Prostate gland (tissue), 2 donors: Measurements from ENCODE around the gene ALDH1A2. TPM values are rescaled to one million over a fixed set of nuclear protein-coding genes. Genes with fewer than 3 reads are reported as not detected.

Experiments used
- DNase-seq: peaks from one replicate; pipeline ENCODE4 v3.0.0-alpha.2; 2019; ENCODE audit warnings: low spot score
- H3K27ac ChIP-seq, 2 donors: fragments of 200-600 bp; sonication (generic); 2 replicates each; pipeline ENCODE4 v1.5.1; 2017 to 2019
- H3K27me3 ChIP-seq: fragments of 200-600 bp; sonication (generic); replicated peaks from 2 replicates; pipeline ENCODE4 v1.5.1; 2019; ENCODE audit not compliant: insufficient read depth
- H3K36me3 ChIP-seq, 2 donors: fragments of 200-600 bp; sonication (generic); 1 replicate in 1 of 2; 2 replicates in 1 of 2; pipeline versions ENCODE4 v1.5.1 to v1.8.1; 2017 to 2019
- H3K4me1 ChIP-seq: fragments of 200-600 bp; sonication (generic); replicated peaks from 2 replicates; pipeline ENCODE4 v1.5.1; 2019
- H3K4me3 ChIP-seq, 2 donors: fragments of 200-600 bp; sonication (generic); 2 replicates each; pipeline ENCODE4 v1.5.1; 2017 to 2019
- H3K9me3 ChIP-seq: fragments of 200-600 bp; sonication (generic); 2 replicates; pipeline ENCODE4 v1.5.1; 2017
- CTCF ChIP-seq, 4 experiments: fragments of 200-600 bp in 2 of 4; fragments of 450-650 bp in 2 of 4; sonication (generic) in 2 of 4; IDR thresholded peaks; 1 replicate in 3 of 4; 2 replicates in 1 of 4; pipeline ENCODE4 v1.5.1; 2016 to 2019; ENCODE audit warnings: antibody characterized with exemption in 4 of 4, mild to moderate bottlenecking in 2 of 4, moderate library complexity in 2 of 4
- POLR2A ChIP-seq: fragments of 450-650 bp; IDR thresholded peaks from one replicate; pipeline ENCODE4 v1.6.1; 2016; ENCODE audit warnings: antibody characterized with exemption, mild to moderate bottlenecking
- POLR2AphosphoS5 ChIP-seq: sonication (generic); formaldehyde crosslinking; IDR thresholded peaks from one replicate; pipeline ENCODE4 v1.6.1; 2017; ENCODE audit warnings: antibody characterized with exemption
- WGBS: methylation state at CpG from one replicate; pipeline ENCODE4 v1.1.5; 2018; 5-methylcytosine and 5-hydroxymethylcytosine counted together
- intact Hi-C: fragments of 100-400 bp; cut with DNase I; formaldehyde crosslinking; loops from one replicate; pipeline ENCODE4 v1.14.2; 2022
- total RNA-seq, 2 donors: library from RNA; depleted of rRNA; stranded (reverse); fragments of >200 nt; gene quantifications; one replicate each; pipeline ENCODE4 v1.1.0, GENCODE V29; 2016

ALDH1A2 gene
- total RNA-seq, 2 donors from 2014 or later = 8.2 to 65.0 TPM

- Histone ChIP-seq H3K27ac (no peak overlapping the region), H3K9me3 (no peaks in the 10 kb centered on the region), H3K27me3 (no peaks in the 10 kb centered on the region), H3K4me1 (no peaks in the 10 kb centered on the region), H3K4me3 (no peak overlapping the region), H3K36me3 (no peaks in the 10 kb centered on the region)
- WGBS = 97% methylated on average over 7 of the region's 7 CpGs
- no peak for DNase-seq
- TF ChIP-seq POLR2A (no peak), POLR2AphosphoS5 (no peak), CTCF (IDR thresholded peaks at IDR 0.05) (no peak)
- intact Hi-C loops = no loop called here
Measured at GRCh38 chr15:58026552-58026951, 39.0 kb downstream of the ALDH1A2 start.

- H3K9me3 ChIP-seq = no peaks in the 10 kb centered on the region
- intact Hi-C loops = no loop called here
- H3K27ac ChIP-seq = no peak overlapping the region
- WGBS = 97% methylated on average over 1 of the region's 1 CpG
- no peaks in the 10 kb centered on the region for H3K36me3 ChIP-seq
- H3K4me3 ChIP-seq = no peak overlapping the region
- no peak for DNase-seq
- TF ChIP-seq POLR2A (no peak), POLR2AphosphoS5 (no peak), CTCF (IDR thresholded peaks at IDR 0.05) (no peak)
- no peaks in the 10 kb centered on the region for H3K27me3 ChIP-seq
- no peaks in the 10 kb centered on the region for H3K4me1 ChIP-seq
Measured at GRCh38 chr15:58026051-58026450, 39.5 kb downstream of the ALDH1A2 start.

GRCh38 chr15:58021332-58022230 lies 43.9 kb downstream of the ALDH1A2 start:
- no peak overlapping the region for H3K4me3 ChIP-seq
- WGBS = 93% methylated on average over 6 of the region's 9 CpGs
- H3K27me3 ChIP-seq = no peaks in the 10 kb centered on the region
- H3K4me1 ChIP-seq = no peaks in the 10 kb centered on the region
- TF ChIP-seq CTCF (IDR thresholded peaks at IDR 0.05) (no peak), POLR2AphosphoS5 (no peak), POLR2A (no peak)
- intact Hi-C loops = no loop called here
- DNase-seq = no peak
- no peak overlapping the region for H3K27ac ChIP-seq
- H3K9me3 ChIP-seq = no peaks in the 10 kb centered on the region
- H3K36me3 ChIP-seq = no peaks in the 10 kb centered on the region

DNA sequence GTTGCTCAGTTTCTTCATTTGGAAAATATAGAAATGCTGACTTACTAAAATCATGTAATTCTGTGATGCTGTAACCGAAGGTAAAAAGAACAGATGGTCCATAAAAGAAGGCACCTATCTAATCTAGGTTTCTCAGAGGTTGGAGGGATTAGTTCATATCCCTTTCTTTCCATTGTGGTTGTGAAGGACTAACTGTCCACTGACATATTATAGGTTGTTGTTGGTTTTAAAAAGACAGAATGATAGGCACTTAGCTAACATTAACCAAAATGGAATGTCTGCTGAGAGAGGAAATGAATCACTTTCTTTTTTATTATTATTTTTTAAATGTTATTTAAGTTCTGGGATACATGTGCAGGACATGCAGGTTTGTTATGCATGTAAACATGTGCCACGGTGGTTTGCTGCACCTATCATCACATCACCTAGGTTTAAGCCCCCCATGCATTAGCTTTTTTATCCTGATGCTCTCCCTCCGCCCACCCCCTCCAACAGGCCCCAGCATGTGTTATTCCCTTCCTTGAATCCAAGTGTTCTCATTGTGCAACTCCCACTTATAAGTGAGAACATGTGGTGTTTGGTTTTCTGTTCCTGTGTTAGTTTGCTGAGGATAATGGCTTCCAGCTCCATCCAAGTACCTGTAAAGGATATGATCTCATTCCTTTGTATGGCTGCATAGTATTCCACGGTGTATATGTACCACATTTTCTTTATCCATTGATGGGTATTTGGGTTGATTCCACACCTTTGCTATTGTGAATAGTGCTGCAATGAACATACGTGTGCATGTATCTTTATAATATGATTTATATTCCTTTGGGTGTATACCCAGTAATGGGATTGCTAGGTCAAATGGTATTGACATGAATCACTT lies 45.8 kb downstream of the ALDH1A2 start:
- Histone ChIP-seq H3K36me3 (no peaks in the 10 kb centered on the region), H3K27me3 (no peaks in the 10 kb centered on the region), H3K4me1 (no peaks in the 10 kb centered on the region), H3K9me3 (no peaks in the 10 kb centered on the region), H3K4me3 (no peak overlapping the region), H3K27ac (no peak overlapping the region)
- DNase-seq = no peak
- 76% methylated on average over 5 of the region's 5 CpGs for WGBS
- TF ChIP-seq POLR2AphosphoS5 = no peak
- no peak for TF ChIP-seq CTCF (IDR thresholded peaks at IDR 0.05)
- no peak for TF ChIP-seq POLR2A
- intact Hi-C loops = no loop called here
